GM19240 (cell line): Measurements from ENCODE around the gene C22orf23.

ENCODE experiments used
- DNase-seq: peaks from one replicate; pipeline ENCODE4 v3.0.0; 2011; ENCODE audit warnings: low spot score; ENCODE audit not compliant: insufficient read length

Gene C22orf23

DNA sequence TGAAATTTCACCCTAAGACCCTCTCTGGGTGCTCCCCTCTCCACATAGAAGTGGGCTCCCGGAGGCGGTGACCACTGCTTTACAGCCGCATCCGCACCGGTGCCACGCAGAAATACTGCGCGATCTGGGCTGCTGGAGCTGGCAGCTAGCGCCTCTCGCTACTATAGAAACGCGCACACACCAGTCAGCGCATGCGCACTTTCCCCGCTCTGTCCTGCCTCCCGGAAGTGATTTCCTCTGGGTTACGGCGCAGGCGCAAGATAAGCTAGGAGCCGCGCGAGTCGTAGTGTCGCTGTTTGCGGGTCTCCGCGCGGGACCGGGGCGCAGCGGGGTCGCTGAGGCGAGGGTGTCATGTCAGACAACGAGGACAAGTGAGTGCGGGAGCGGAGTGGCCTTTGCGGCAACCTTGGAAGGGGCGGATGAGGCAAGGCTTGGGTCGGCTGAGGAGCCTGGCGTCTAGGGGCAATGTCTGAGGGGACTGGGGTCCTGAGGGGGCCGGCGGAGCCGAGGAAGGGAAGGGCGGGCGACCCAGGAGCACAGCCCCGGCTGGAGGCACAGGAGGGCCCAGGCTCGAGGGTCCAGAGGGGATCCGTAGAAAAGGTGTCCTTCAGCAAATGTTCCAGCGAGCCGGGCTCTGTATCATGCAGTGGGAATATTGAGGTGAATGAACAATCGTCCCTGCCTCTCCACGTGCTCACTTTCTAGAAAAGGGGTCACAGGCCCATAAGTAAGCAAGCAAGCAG lies at the start of gene C22orf23, which contains the start of gene POLR2F:
C22orf23 (minus strand) TSS at position 165 of the 743 bp plus-strand sequence. CDS start 452 bp downstream, outside the sequence.
POLR2F (plus strand) TSS at position 263 of the 743 bp plus-strand sequence; CDS start at position 352, 89 bp downstream.
- peak; percentile 99 for DNase-seq

DNA sequence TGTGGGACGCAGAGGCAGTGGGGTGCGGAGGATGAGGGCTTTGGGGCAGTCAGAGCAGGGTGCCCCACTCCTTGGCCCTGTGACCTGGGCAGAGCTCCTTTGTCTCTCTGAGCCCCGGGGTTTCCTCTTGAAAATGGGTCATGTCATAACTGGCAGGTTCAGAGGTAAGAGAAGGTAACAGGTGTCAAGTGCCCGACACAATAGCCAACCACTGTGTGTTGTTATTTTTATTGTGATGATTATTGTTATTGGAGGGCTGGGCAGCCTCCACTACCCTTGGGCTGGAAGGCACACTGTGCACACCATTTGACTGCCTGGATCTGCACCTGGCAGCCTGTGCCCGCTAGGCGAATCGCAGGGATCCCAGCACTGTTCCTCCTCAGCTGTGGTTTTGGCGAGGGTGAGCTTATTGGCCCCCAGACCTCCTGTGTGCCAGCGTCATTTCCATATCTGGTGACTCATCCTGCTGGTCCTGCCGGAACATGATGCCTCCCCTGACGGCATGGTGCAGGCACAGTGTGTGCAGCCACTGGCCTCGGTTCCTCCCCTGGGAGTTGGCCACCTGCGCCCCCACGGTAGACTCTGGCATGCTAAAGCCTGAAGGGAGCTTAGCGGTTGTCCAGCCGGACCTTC lies 46.4 kb upstream of the C22orf23 start:
- no peak for DNase-seq

DNA sequence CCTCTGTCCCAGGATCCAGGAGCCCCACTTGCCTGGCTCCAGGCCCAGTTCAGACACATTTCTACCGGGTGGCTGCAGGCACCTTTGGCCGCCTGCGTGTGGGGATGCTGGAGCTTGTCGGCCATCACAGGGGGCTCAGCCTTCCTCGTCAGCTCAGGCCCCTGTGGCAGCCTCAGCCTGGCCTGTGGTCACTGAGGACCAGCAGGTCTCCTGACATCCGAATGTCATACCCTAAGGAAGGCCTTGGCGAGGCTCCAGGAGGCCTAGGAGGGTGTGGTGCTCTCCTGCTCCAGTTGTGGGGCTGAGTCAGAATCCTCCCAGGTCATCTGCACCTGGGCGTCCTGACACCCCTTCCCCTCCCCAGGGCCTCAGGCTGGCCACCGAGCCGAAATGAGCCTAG lies 45.8 kb upstream of the C22orf23 start:
- DNase-seq: no peak

DNA sequence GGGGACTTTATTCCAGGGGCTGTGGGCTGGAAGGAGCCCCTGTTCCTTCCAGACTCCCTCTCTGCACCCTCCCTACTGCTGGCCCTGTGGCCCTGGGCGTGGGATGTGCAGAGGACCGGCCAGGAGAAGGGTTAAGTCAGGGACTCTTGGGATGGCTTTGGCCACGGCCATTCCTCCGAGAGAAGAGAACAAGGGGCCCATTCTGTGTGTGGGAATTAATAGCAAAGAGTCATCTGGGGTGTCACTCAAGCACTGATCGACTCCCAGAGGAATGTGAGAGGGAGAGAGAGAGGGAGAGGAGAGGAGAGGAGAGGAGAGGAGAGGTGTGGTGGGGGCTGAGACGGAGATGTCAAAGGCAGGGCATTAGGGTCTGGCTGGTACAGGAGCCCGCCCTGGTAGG lies 45.1 kb upstream of the C22orf23 start:
- no peak for DNase-seq

DNA sequence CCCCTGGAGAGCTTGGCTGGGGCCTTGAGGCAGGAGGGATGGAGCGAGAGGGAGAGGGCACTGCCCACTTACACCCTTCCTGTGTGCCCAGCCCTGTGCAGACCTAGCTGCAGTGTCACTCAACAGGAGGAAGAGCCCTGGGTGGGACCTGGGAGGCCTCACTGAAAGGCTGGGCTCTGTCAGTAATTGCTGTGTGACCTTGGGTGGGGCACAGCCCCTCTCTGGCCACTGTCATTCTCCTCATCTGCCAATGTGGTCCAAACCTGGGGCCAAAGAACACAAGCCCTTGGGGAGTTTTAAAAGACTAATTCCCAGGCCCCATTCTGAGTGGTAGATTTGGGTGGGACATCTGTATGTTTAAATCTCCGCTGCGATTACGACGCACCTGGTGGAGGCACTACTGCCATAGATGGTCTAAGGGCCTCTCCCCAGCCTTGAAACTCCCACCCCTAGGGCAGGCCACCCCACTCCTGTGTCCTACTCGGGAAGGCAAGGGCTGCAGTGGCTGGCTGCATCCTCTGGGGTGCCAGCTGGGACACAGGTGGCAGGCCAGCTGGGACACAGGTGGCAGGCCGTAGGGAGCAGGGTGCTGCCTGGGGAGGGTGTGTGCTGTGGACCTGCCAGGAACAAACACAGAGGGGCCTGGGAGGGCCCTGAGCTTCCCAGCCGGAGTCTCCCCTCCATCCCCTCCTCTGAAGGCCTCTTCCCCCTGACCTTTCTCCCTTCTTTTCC lies 43.3 kb upstream of the C22orf23 start:
- DNase-seq: no peak

DNA sequence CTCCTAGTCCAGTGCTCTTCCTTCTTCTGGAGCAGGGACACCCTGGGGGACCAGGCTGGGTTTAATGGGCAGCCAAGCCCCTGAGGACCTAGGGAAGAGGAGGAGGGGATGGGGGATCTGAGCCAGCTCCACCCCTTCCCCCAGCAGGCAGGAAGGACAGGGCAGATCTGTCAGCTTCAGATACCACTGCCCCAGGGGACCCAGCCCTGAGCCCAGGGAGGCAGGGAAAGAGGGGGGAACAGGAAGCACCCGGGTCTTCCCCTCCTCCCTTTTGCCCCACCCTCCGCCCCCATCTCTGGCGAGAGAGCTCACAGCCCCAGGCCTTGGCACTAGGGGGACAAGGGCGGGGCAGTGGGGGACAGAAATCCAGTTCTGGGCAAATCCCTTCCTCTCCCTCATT lies 42.7 kb upstream of the C22orf23 start:
- no peak for DNase-seq

DNA sequence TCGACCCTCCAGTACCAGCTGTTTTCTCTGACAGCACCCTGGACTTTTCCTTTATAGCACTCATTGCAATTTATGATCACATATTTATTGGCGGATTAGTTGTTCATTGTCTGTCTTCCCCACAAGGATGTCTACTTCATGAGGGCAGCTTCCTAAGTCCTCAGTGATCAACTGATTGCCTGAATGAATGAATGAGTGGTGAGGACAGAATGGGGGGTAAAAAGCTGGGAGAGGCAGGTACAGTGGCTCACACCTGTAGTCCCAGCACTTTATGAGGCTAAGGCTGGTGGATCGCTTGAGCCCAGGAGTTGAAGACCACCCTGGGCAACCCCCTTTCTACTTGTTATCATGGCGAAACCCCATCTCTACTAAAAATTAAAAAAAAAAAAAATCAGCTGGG lies 42.1 kb upstream of the C22orf23 start:
- no peak for DNase-seq

DNA sequence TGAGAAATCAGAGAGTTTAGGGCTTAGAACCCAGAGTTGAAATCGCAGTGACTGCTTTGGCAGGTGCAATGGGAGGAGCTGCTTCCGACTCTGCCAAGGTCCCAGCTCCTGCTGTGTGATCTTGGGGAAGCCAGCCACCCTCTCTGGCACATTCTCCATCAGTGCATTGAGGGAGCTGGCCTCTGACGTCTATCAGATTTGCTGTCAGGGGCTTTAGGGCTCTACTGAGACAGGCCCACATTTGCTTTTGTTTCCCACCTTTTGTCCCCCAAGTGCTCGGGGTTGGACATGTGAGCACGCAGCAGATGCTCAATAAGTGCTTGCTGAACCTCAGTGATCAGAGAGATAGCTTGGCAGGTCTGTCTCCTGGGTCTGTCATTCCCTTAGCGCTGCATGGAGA lies 41.6 kb upstream of the C22orf23 start:
- no peak for DNase-seq

DNA sequence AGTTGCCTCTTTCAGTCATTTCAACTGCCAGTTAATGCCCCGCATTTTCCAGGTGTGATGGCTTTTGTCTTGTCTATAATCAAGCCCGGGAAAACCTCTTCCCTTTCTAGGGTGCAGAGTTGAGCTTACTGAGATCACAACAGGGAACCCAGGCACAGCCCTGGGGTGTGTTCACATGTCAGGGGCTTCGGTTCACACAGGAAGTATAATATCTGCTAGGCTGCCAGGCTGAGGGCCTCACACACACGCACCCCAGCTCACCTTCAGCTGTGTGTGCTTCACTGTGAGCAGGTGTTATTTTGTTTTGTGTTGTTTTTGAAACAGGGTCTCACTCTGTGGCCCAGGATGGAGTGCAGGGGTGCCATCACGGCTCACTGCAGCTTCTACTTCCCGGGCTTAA lies 40.6 kb upstream of the C22orf23 start:
- no peak for DNase-seq

DNA sequence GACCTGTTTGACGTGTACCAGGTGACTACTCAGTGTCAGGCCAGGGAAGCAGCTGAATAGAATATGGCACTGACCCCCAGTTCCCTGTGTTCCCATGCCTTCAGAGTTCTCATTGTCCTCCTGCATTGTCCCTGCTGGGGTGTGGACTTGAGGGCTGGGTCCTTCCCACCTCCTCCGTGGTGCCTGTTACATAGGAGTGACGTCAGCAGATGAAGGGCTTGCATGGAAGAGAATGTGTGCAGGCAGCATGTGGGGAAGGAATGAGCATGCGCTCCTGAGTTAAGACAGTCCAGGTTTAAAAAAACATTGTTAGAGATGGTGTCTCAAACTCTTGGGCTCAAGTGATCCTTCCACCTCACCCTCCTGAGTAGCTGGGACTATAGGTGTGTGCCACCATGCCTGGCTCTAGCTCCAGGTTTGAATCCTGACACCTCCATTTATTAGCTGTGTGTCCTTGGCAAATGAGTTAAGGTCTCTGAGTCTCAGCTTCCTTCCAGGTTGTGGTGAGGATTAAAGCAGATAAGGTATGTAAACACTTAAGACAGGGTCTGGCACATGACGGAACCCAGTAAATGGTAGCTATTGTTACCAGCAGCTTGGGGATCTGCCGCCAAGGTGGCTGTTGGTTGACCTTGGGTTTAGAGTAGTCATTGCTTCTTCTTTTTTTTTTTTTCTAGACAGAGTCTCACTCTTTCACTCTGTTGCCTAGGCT lies 38.5 kb upstream of the C22orf23 start:
- DNase-seq: no peak

DNA sequence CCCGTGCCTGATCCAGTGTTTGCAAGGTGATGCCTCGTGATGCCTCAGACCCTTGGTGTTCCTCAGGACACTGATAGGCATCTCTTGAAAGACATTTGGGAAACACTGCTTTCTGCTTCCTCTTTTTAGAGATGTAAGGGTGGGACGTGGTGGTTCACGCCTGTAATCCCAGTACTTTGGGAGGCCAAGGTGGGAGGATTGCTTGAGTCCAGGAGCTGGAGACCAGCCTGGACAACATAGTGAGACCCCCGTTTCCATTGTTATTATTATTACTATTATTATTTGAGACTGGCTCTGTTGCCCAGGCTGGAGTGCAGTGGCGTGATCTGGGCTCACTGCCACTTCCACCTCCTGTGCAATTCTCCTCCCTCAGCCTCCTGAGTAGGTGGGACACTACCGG lies 37.5 kb upstream of the C22orf23 start:
- no peak for DNase-seq

DNA sequence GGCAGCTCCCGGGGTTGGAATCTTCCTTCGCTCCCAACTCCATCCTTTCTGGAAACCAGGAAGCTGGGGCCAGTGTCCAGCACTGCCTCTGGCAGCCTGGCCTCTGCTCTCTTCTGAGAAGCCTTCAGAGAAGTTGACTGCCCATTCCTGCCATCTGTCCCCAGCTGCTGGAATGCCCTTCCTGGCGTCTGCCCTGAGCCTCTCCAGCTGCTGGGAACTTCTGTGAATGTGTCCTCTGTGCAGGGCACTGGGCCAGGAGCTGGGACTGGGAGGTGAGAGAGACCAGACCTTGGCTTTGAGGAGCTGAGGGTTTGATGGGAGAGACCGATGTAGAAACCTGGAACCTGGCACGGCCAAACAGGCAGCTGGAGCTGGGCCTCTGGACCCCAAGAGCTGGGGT lies 36.9 kb upstream of the C22orf23 start:
- no peak for DNase-seq

DNA sequence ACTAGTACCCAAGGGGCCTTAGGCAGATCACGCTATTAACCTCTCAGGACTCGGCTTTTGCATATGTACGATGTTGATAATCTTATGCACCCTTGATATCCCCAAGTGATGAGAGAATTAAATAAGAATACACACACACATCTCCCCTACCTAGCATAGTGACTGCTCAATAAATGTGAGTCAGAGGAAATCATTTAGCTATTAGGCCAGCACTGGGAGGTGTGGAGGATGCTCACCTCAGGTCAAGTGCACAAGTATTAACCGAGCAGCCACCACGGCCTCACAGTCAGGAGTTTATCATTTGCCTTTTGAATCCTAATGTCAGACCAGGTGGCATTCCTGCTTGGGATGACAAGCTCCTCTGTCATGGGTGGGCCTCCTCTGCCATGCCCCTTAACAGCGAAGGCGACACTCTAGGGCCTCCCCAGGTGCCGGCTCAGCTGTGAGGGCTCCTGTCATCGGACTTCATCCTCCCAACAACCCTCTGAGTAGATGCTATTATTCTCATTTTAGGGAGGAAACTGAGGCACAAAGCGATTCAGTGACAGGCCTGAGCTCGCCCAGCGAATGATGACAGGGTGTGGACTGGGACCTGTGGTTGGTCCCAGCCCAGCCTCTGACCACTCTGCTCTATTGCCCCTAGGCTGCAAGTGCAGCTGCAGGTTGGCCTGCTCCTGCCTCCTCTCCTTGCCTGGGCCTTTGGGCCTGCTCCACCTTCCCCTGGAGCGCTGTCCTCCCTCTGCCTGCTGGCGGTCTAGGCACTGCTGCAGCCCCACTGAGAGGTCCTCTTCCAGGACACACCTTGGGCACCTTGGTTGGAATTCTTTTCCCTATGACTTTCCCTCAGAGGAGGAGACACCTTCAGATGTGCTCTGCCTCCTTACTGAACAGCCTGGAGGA lies 36.0 kb upstream of the C22orf23 start:
- DNase-seq: no peak

DNA sequence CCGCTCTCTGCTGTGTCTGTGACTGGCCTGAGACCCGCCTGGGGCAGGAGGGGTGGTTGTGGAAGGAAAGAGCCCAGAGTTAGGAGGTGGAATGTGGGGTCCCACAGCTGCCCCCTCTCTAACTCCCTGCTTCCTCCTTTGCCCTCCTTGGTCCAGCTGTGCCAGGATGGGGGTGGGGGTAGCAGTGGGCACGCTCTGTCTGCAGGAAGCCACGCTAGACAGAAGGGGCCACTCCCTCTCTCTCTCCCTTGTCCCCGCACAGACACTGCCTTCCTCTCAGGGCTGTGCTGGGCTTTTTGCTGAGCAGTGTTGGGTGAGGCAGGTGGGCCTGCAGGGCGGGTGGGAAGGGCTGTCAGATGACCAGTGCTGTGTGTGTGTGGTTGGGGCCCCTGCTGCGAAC lies 33.0 kb upstream of the C22orf23 start:
- no peak for DNase-seq

DNA sequence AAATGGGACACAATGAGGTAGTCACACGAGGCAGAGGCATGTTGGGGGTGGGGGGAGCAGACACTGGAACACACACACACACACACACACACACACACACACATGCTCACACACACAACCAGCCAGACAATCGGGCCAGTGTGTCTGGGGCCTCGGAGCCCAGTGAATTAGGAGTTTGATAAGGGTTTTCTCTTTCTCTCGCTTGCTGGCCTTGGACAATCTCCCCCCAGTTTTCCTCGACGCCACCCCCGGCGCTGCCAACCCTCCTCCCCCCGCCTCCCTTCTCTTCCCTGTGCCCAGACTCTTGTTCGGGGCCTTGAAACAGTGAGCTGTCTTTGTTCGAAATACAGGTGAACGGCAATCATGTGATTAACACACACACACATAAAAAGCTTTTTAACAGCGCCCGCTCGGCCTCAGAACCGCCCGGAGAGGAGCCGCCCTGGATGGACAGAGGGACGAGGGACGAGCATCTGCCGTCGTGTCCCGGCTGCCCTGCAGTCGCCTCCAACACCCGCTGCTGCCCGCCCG lies 32.4 kb upstream of the C22orf23 start:
- no peak for DNase-seq

DNA sequence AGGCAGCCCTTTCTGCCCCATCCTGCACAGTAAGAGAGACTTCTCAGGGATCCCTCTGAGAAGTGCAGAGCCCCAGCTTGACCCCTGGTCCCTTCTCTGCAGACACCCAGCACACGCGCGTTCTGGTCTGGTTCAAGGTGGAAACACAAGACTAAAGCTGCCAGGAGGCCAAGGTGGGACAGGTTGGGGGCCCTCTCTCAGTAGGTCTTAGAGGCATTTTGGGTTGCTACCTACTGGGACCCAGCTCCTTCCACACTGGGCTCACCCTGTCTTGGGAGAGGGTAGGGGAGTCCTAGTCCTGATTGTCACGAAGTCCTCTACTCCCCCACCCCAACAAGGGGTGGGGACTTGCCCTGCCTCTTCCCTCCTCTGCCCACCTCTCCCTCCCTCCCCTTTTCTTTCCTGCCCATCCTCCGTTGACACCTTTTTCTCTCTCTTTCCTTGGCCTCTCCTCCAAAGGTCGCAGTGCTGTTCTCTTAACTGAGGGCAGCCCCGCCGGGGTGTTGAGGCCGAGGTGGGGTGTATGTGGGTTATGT lies 31.7 kb upstream of the C22orf23 start:
- no peak for DNase-seq

DNA sequence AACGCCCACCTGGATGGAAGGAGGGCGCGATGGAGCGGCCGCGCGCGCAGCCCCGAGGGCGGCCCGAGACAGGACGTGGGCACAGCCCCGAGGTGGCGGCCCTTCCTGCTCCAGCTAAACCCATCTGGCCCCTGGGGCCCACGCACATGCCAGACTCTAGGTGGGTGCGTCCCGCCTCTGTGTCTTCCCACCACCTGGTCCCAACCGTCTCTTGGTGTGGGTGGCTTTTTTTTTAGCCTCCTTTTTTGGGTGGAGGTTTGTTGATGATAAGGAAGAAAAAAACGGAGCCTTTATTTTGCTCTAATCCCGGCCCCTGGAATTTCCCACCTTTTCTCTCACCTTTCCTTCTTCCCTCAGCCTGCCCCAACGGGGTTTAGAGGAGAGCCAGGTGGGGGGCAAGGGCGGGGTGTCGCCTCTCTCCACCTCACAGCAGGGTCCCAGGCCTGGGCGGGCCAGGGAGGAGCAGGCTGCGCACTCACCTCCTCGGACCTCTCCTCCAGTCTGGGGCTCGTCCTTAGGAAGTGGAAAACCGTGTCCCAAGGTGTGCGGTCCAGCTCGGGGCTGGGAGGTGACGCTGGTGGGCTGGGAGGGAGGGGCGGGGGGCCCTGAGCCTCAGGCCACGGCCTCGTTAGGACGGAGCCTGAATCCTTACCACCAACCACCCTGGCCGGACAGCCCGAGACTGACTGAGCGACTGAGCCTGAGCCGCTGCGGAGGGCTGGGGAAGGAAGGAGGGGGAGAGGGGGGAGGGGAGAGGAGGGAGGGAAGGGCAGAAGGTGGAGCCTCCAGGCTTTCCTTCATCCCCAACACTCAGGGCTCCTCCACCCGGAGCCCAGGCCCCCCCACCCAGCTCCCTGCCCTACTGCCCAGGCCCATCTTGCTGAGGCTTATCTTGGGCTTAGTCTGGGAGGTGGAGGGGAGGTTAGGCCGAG lies 30.7 kb upstream of the C22orf23 start, which contains the start of gene SOX10:
SOX10 (minus strand) TSS at position 696 of the 932 bp plus-strand sequence. CDS start 771 bp downstream, outside the sequence.
- DNase-seq: no peak

DNA sequence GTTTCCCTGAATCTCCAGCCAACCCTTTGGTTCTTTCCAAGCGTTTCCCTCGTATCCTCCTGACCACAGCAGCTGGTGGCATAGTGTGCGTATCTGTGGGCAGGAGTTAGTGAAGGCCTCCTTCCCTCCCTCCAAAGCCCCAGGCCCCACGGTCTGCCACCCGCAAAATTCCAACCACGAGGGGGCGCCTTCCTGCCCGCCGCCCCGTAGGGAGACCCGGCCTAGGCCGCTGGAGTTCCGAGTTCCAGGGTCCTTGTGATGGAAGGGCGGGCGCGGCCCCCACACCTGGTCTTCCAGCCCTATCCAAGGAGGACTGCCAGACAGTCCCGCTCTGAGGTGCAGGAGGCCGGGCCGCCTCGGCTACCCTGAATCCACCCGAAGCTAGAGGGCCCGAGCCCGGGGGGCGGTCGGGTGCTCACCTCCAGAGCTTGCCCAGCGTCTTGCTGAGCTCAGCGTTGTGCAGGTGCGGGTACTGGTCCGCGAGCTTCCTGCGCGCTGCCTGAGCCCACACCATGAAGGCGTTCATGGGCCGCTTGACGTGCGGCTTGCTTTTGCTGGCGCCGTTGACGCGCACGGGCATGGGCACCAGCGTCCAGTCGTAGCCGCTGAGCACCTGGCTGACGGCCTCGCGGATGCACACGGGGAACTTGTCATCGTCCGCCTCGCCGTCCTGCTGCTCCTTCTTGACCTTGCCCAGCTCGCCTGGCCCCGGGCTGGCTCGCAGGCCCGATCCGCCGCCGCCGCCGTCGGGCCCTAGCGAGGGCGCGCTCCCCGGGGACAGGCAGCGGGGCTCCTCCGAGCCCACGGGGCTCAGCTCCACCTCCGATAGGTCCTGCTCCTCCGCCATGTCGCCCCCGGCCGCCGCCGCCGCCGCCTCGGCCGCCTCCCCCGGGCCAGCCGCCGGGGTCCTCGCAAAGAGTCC lies 29.8 kb upstream of the C22orf23 start:
- DNase-seq: no peak
